Measurements from ENCODE around the gene CCL23. TPM values are rescaled to one million over a fixed set of nuclear protein-coding genes. Genes with fewer than 3 reads are reported as not detected.

CCL23 gene
- total RNA-seq, 1 experiment from 2014 or later: not detected

- no peak overlapping the region for H3K27ac ChIP-seq (ENCODE audit: low read length)
- ChIA-PET POLR2A (ENCODE audit: unreplicated experiment) (no interaction called here), CTCF (interaction anchor here (0.6 kb wide), 1 partner anchor 31 kb away, joined by 3 read pairs; no protein-coding TSS in a partner anchor)
Measured at GRCh38 chr17:36004594-36005108, 13.1 kb downstream of the CCL23 start.

DNA sequence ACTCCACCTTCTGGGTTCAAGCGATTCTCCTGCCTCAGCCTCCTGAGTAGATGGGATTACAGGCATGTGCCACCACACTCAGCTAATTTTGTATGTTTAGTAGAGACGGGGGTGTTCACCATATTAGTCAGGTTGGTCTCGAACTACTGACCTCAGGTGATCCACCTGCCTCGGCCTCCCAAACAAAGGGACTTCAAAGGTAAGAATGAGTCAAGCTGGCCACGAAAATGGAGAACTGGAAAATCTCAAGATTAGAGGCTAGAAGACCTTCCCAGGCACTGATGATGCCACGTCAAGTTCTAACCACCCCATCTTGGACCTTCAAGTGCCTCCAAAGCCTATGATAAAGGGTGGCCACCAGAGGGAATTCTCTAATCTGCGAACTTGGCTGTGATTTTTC, 15.1 kb downstream of the CCL23 start:
- DNase-seq (no peak), ATAC-seq (no peak)
- intact Hi-C loops (cut with micrococcal nuclease): no loop called here
- Histone ChIP-seq H3F3A (ENCODE audit: low read length, unreplicated experiment) (no peaks in the 10 kb centered on the region), H3K9me2 (replicated peaks; ENCODE audit: low read length) (no peaks in the 10 kb centered on the region), H3K36me3 (ENCODE audit: low read depth, low read length) (no peaks in the 10 kb centered on the region), H2AFZ (ENCODE audit: low read length) (no peak overlapping the region), H3K27me3 (ENCODE audit: low read length) (peaks cover 4% of the 10 kb centered on the region; the same call in 1 of the 2 replicates), H3K4me2 (ENCODE audit: low read length) (no peak overlapping the region), H4K20me1 (ENCODE audit: low read length) (no peaks in the 10 kb centered on the region), H3K4me1 (ENCODE audit: insufficient read depth, low read length) (no peaks in the 10 kb centered on the region), H3K4me3 (ENCODE audit: low read length) (no peak overlapping the region), H3K9me3 (ENCODE audit: low read length) (no peaks in the 10 kb centered on the region), H3K9ac (ENCODE audit: low read length) (no peak overlapping the region), H3K27ac (ENCODE audit: low read length) (no peak overlapping the region), H3K79me2 (ENCODE audit: low read length) (no peaks in the 10 kb centered on the region)
- BruUV-seq (replicated peaks): no TSS peak
- POLR2A ChIA-PET (ENCODE audit: unreplicated experiment): no interaction called here
- no peak for TF ChIP-seq EZH2phosphoT487 (IDR thresholded peaks at IDR 0.05; ENCODE audit: borderline replicate concordance, low read length)
- no peak for TF ChIP-seq EZH2 (IDR thresholded peaks at IDR 0.05; ENCODE audit: low read length, unreplicated experiment)
- TF ChIP-seq, protein P1, sequence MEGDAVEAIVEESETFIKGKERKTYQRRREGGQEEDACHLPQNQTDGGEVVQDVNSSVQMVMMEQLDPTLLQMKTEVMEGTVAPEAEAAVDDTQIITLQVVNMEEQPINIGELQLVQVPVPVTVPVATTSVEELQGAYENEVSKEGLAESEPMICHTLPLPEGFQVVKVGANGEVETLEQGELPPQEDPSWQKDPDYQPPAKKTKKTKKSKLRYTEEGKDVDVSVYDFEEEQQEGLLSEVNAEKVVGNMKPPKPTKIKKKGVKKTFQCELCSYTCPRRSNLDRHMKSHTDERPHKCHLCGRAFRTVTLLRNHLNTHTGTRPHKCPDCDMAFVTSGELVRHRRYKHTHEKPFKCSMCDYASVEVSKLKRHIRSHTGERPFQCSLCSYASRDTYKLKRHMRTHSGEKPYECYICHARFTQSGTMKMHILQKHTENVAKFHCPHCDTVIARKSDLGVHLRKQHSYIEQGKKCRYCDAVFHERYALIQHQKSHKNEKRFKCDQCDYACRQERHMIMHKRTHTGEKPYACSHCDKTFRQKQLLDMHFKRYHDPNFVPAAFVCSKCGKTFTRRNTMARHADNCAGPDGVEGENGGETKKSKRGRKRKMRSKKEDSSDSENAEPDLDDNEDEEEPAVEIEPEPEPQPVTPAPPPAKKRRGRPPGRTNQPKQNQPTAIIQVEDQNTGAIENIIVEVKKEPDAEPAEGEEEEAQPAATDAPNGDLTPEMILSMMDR (conservative IDR thresholded peaks at IDR 0.05; ENCODE audit: low read depth, low read length): no peak
- CTCF ChIA-PET: no interaction called here

More at GRCh38 chr17:36004594-36005108, 13.1 kb downstream of the CCL23 start:
- Histone ChIP-seq H3K9me3 (ENCODE audit: low read length) (no peaks in the 10 kb centered on the region), H3K9ac (ENCODE audit: low read length) (no peak overlapping the region), H3K4me3 (ENCODE audit: low read length) (no peak overlapping the region), H4K20me1 (ENCODE audit: low read length) (no peaks in the 10 kb centered on the region), H3K36me3 (ENCODE audit: low read depth, low read length) (no peaks in the 10 kb centered on the region), H3K4me1 (ENCODE audit: insufficient read depth, low read length) (no peaks in the 10 kb centered on the region), H3F3A (ENCODE audit: low read length, unreplicated experiment) (no peaks in the 10 kb centered on the region), H2AFZ (ENCODE audit: low read length) (no peak overlapping the region), H3K9me2 (replicated peaks; ENCODE audit: low read length) (no peaks in the 10 kb centered on the region), H3K79me2 (ENCODE audit: low read length) (no peaks in the 10 kb centered on the region), H3K27me3 (ENCODE audit: low read length) (peaks cover 6% of the 10 kb centered on the region; the same call in 1 of the 2 replicates), H3K4me2 (ENCODE audit: low read length) (no peak overlapping the region)
- TF ChIP-seq EZH2phosphoT487 (IDR thresholded peaks at IDR 0.05; ENCODE audit: borderline replicate concordance, low read length) (no peak), EZH2 (IDR thresholded peaks at IDR 0.05; ENCODE audit: low read length, unreplicated experiment) (no peak)
- TF ChIP-seq, protein P1 (conservative IDR thresholded peaks at IDR 0.05; ENCODE audit: low read depth, low read length): no peak
- intact Hi-C loops (cut with micrococcal nuclease): loop anchor here (5.0 kb wide), 1 partner anchor 37 kb away; no protein-coding TSS in a partner anchor
- ATAC-seq (no peak), DNase-seq (no peak)
- BruUV-seq (replicated peaks): no TSS peak

- Histone ChIP-seq H3K36me3 (ENCODE audit: low read depth, low read length) (no peaks in the 10 kb centered on the region), H3K4me3 (ENCODE audit: low read length) (no peak overlapping the region), H3K79me2 (ENCODE audit: low read length) (no peaks in the 10 kb centered on the region), H3K9me3 (ENCODE audit: low read length) (no peaks in the 10 kb centered on the region), H3K4me2 (ENCODE audit: low read length) (no peak overlapping the region), H3K4me1 (ENCODE audit: insufficient read depth, low read length) (no peaks in the 10 kb centered on the region), H3K27ac (ENCODE audit: low read length) (no peak overlapping the region), H3F3A (ENCODE audit: low read length, unreplicated experiment) (no peaks in the 10 kb centered on the region), H3K27me3 (ENCODE audit: low read length) (peaks cover 4% of the 10 kb centered on the region; the same call in 1 of the 2 replicates), H3K9me2 (replicated peaks; ENCODE audit: low read length) (no peaks in the 10 kb centered on the region), H2AFZ (ENCODE audit: low read length) (no peak overlapping the region), H4K20me1 (ENCODE audit: low read length) (no peaks in the 10 kb centered on the region), H3K9ac (ENCODE audit: low read length) (no peak overlapping the region)
- DNase-seq (no peak), ATAC-seq (no peak)
- POLR2A ChIA-PET (ENCODE audit: unreplicated experiment): no interaction called here
- CTCF ChIA-PET: no interaction called here
- intact Hi-C loops (cut with micrococcal nuclease): no loop called here
- BruUV-seq (replicated peaks): no TSS peak
- TF ChIP-seq EZH2 (IDR thresholded peaks at IDR 0.05; ENCODE audit: low read length, unreplicated experiment) (no peak), EZH2phosphoT487 (IDR thresholded peaks at IDR 0.05; ENCODE audit: borderline replicate concordance, low read length) (no peak)
Measured at GRCh38 chr17:36001862-36002603, 15.7 kb downstream of the CCL23 start.
